ENCODE data around the gene E2F7.

GRCh38 chr12:77102123-77102522 lies 36.8 kb upstream of the E2F7 start:
- TF ChIP-seq CTCF (IDR thresholded peaks at IDR 0.05) (no peak), POLR2AphosphoS5 (IDR thresholded peaks at IDR 0.05) (no peak)
